Measurements from ENCODE around the gene LRMDA. TPM values are rescaled to one million over a fixed set of nuclear protein-coding genes. Genes with fewer than 3 reads are reported as not detected.

The LRMDA gene
- total RNA-seq, 1 experiment from 2014 or later: 4.8 TPM

DNA sequence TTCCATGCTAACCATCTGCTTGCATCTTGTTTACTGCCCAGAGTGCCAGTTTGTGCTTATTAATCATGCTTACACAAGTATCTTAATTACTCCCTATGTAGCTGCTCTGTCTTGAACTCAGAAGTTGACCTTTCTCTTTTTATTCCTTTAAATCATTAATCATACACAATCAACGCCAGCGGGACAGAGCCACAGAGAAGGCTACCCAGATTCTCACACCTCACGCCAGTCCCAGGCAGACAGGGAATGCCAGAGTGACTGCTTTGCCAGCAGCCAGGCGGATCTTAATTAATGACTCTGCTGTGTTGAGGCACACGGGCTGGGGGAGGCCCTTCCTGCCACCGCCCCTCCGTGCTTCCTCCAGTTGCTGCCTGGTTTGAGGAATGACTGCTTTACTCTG, 229.4 kb downstream of the LRMDA start:
- ATAC-seq: no peak
- CTCF ChIA-PET: no interaction called here
- H3K4me2 ChIP-seq (ENCODE audit: low read length): no peak overlapping the region
- intact Hi-C loops (cut with micrococcal nuclease): no loop called here
- H3K9ac ChIP-seq (ENCODE audit: low read length): no peak overlapping the region
- H2AFZ ChIP-seq (ENCODE audit: low read depth, low read length, poor library complexity, severe bottlenecking): no peak overlapping the region
- H3K79me2 ChIP-seq (ENCODE audit: insufficient read depth, low read length): no peaks in the 10 kb centered on the region
- BruUV-seq (replicated peaks): no TSS peak
- H3K27ac ChIP-seq (ENCODE audit: low read depth, low read length): no peak overlapping the region
- no peaks in the 10 kb centered on the region for H3K9me3 ChIP-seq (ENCODE audit: control insufficient read depth in 1 of 2, insufficient read depth in 1 of 2, low read depth in 1 of 2, low read length in 2 of 2)
- H3K4me3 ChIP-seq (replicated peaks in 1 of 2; ENCODE audit: low read depth in 1 of 2, low read length in 2 of 2): no peak overlapping the region
- RAD21 ChIA-PET (ENCODE audit: low non-redundant PET in 1 of 2, low total read pairs in 2 of 2, uncharacterized antibody in 2 of 2, unreplicated experiment in 2 of 2): no interaction called here
- no peaks in the 10 kb centered on the region for H3K9me2 ChIP-seq (ENCODE audit: insufficient read depth)
- H3K36me3 ChIP-seq (ENCODE audit: control insufficient read depth in 1 of 2, insufficient read depth in 2 of 2, low read length in 2 of 2): no peaks in the 10 kb centered on the region
- POLR2A ChIA-PET: no interaction called here
- H4K20me1 ChIP-seq (ENCODE audit: insufficient read depth): no peaks in the 10 kb centered on the region
- peaks cover 10% of the 10 kb centered on the region; the same call in 1 of the 2 replicates for H3K27me3 ChIP-seq (ENCODE audit: insufficient read depth, low read length)
- no peak for DNase-seq (ENCODE audit: low read depth, low spot score)
- H3K4me1 ChIP-seq (ENCODE audit: control insufficient read depth in 1 of 2, insufficient read depth in 2 of 2, low read length in 2 of 2): no peaks in the 10 kb centered on the region; a peak in 1 of 4 replicates
- TF ChIP-seq ATF3 (IDR thresholded peaks at IDR 0.05) (no peak), POLR2A (IDR thresholded peaks at IDR 0.05; ENCODE audit: borderline replicate concordance, extremely low read depth, insufficient read depth, insufficient read length) (no peak), SIN3A (IDR thresholded peaks at IDR 0.05; ENCODE audit: low read depth) (no peak), ZNF274 (IDR thresholded peaks at IDR 0.05; ENCODE audit: low read depth, low read length) (no peak), EZH2 (IDR thresholded peaks at IDR 0.05) (no peak), POLR2AphosphoS5 (IDR thresholded peaks at IDR 0.05; ENCODE audit: low read depth, low read length) (no peak), YY1 (IDR thresholded peaks at IDR 0.05; ENCODE audit: extremely low read depth, insufficient replicate concordance, low read depth, low read length) (no peak), RAD21 (IDR thresholded peaks at IDR 0.05; ENCODE audit: low read depth) (no peak), EGR1 (IDR thresholded peaks at IDR 0.05; ENCODE audit: low read depth) (no peak), ZFX (IDR thresholded peaks at IDR 0.05) (no peak), ELF1 (IDR thresholded peaks at IDR 0.05; ENCODE audit: borderline replicate concordance, low read depth) (no peak), JUND (IDR thresholded peaks at IDR 0.05) (no peak)
- TF ChIP-seq, protein P1, sequence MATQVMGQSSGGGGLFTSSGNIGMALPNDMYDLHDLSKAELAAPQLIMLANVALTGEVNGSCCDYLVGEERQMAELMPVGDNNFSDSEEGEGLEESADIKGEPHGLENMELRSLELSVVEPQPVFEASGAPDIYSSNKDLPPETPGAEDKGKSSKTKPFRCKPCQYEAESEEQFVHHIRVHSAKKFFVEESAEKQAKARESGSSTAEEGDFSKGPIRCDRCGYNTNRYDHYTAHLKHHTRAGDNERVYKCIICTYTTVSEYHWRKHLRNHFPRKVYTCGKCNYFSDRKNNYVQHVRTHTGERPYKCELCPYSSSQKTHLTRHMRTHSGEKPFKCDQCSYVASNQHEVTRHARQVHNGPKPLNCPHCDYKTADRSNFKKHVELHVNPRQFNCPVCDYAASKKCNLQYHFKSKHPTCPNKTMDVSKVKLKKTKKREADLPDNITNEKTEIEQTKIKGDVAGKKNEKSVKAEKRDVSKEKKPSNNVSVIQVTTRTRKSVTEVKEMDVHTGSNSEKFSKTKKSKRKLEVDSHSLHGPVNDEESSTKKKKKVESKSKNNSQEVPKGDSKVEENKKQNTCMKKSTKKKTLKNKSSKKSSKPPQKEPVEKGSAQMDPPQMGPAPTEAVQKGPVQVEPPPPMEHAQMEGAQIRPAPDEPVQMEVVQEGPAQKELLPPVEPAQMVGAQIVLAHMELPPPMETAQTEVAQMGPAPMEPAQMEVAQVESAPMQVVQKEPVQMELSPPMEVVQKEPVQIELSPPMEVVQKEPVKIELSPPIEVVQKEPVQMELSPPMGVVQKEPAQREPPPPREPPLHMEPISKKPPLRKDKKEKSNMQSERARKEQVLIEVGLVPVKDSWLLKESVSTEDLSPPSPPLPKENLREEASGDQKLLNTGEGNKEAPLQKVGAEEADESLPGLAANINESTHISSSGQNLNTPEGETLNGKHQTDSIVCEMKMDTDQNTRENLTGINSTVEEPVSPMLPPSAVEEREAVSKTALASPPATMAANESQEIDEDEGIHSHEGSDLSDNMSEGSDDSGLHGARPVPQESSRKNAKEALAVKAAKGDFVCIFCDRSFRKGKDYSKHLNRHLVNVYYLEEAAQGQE (IDR thresholded peaks at IDR 0.05; ENCODE audit: low read depth): no peak

Data from HCT116 (cell line).